Activated naive CD4-positive, alpha-beta T cell treated with Interleukin-2 at 50 U/mL for 16 hours (primary cell): Measurements from ENCODE around the gene VENTX.
"Not testable (repeated sequence)": the region's sequence is repeated elsewhere in the genome, so short reads cannot be mapped to it uniquely, and the experiment has no call there.

Source experiments
- DNase-seq: peaks from one replicate; pipeline ENCODE4 v3.0.0-alpha.2; 2020

Gene VENTX

DNA sequence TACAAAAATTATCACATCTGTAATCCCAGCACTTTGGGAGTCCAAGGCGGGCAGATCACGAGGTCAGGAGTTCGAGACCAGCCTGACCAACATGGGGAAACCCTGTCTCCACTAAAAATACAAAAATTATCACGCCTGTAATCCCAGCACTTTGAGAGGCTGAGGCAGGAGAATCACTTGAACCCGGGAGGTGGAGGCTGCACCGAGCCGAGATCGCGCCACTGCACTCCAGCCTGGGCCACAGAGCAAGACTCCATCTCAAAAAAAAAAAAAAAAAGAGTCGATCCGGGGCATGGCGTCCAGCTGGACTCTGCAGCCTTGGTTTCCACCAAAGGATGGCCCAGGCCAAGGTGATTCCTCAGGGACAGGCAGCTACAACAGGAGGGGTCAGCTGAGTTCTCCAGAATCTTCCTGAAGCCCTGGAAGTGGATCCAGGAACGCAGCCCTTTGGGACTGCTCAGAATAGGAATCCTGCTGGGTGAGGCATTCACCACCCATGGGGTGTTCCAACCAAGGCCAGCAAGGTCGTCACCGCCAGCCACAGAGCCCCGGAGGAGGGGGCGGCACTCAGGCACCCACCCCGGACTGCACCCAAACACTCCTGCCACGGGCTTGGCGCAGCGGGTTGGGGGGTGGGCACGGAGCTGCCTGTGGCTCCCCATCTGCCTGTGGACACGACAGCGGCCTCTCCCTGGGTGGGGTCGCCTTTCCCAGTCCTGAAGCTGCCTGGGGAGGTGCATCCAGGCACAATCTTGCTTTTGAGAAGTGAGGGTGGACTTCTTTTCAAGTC lies 19.7 kb upstream of the VENTX start:
- no peak for DNase-seq

DNA sequence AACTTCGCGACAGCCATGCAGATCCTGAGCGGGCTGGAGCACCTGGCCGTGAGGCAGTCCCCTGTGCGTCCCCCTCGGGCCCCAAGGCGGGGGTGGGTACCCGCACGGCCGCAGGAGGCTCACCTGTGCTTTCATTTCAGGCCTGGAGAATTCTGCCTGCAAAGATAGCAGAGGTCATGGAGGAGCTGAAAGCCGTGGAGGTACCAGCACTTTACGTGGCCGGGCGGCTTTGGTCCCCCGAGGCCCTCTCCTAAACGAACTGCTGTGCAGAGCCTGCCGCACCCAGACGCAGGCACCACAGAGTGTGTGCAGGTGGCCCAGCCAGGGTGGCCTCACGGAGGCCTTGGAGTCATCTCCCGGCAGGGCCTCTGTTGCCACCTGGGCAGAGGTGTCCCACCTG lies 18.8 kb upstream of the VENTX start:
- no peak for DNase-seq

DNA sequence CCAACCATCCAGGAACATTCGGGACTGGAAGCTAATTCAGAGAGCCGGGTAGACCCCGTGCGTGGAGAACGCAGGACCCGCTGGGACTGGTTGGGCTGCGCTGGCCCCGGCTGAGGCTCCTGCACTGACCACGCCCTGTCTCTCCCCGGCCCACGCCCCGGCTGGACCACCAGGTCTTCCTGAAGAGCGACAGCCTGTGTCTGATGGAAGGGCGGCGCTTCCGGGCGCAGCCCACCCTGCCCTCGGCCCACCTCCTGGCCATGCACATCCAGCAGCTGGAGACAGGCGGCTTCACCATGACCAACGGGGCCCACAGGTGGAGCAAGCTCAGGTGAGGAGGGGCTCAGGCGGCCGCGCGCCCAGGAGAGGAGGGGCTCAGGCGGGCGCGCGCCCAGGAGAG lies 17.9 kb upstream of the VENTX start:
- no peak for DNase-seq

DNA sequence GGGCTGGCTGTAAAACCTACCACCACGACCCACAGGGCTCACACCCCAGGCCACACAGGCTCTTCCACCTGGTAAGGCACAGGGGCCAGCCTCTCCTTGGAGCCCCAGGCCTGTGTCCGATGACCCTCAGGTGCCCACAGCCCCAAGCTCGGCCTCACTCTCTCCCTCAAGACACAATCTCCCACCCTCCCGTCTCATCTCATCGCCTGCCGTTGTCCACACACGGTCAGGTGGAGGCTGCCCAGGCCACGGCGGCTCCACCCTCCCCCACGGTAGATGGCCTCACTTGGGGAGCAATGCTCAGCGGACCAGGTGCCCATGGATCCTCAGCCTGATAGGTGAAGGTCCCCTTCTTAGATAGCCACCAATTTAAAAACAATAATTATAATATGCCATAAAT lies 16.3 kb upstream of the VENTX start:
- DNase-seq = no peak

DNA sequence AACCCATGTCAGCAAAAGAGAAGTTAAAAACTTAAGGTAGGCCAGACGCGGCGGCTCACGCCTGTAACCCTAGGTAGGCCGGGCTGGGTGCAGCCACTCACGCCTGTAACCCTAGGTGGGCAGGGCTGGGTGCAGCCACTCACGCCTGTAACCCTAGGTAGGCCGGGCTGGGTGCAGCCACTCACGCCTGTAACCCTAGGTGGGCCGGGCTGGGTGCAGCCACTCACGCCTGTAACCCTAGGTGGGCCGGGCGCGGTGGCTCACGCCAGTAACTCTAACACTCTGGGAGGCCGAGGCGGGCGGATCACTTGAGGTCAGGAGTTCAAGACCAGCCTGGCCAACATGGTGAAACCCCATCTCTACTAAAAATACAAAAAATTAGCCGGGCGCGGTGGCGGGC lies 15.9 kb upstream of the VENTX start:
- DNase-seq = not testable (repeated sequence)

DNA sequence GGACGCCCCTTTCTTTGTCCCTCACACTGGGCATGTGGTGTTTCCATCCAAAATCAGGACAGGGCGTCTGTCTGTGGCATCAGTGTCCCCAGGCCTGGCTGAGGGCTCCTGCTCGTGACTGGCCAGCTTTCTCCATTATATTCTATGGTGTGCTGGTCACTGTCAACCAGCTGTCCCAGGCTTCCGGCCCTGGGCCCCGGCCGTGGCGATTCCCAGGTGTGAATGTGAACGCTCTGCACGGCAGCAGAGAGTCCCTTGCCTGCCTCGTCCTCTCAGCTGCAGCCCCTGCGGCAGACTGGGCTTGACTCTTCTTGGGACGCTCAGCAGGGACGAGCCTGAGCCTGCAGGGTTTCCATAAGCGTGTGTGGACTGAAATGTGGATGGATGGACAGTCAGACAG lies 13.6 kb upstream of the VENTX start:
- DNase-seq = no peak

DNA sequence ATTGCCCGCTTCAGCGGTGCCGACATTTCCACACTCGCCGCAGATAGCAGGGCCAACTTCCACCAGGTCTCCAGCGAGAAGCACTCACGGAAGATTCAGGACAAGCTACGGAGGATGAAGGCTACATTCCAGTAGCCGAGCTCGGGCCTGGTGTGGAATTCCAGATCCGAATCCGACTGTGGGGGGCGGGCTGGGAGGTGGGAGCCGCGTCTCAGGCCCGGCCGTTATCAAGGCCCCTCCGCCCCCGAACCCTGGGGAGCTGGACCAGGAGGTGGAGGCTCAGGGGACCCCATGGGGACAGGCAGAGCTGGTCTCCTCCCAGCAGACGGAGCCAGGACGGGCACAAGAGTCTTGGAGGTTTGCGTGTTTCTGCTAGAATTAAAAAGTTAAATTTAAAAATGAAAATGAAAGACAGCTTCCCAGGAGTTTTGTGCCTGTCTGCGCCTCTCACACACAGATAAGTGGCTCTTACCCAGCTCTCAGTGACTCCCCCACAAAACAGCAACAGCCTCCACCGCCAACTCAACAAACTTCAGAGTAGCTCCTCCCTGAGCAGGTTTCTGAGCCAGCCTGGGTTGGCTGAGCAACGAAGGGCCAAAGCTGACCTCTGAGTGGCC lies 12.8 kb upstream of the VENTX start:
- no peak for DNase-seq

DNA sequence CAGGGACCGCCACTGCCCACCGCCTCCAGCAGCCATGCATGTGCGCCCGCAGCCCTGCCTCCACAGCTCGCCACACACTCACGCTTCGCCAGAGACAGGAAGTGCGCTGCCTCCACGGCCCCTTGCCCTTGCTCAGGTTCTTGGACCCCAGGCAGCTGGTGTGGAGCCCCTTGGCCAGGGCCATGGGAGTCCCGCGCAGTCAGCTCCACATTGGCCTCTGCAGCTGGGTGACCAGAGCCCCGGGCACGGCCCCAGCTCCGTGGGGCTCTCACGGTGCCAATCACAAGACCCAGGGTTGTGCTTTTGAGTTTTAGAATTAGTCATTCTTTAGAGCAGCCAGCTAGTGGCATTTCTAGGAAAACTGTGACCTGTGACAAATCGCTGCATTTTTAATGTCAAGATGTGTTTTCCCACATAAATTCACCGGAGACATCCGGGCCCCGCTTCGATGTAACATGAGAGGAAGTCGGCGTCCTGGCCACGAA lies 11.9 kb upstream of the VENTX start:
- no peak for DNase-seq

DNA sequence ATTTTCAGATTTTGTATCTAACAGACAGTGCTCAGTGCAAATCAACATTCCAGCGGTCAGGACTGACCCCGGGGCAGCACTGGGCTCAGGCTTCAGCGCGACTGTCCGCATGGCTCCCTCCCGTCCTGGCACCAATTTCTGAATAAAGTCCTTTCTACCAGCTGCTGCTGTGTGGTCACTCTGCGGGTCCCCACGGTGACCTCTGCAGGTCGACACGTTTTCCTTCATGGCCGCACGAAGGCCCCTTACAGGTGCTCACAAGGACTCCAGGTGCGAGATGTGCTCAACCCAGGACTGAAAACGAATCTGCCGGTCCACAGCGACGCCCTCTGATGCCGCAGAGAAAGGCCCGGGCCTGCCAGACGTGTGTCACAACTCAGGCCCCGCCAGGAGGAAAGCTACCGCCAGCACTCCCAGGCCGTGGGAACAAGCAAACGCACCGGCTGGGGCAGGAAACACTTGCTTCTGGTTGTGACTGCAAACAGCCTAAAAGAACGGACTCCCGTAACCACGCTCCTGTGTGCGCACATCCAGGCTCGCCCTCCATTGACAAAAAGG lies 11.3 kb upstream of the VENTX start:
- no peak for DNase-seq

DNA sequence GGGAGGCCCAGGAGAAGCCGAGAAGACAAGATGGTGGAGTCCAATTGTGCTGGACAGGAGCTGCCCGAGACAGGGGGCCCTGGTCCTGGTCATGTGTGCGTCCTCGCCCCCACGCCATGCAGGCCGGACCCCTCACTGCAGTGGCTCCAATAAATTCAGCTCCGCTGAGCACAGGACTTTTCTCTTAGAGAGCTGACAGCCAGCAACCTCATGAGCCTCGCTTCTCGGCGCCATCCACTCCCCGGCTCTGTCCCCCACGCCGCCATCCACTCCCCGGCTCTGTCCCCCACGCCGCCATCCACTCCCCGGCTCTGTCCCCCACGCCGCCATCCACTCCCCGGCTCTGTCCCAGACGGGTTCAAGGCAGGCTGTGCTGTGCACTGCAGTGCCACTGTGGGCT lies 10.4 kb upstream of the VENTX start:
- DNase-seq = no peak

DNA sequence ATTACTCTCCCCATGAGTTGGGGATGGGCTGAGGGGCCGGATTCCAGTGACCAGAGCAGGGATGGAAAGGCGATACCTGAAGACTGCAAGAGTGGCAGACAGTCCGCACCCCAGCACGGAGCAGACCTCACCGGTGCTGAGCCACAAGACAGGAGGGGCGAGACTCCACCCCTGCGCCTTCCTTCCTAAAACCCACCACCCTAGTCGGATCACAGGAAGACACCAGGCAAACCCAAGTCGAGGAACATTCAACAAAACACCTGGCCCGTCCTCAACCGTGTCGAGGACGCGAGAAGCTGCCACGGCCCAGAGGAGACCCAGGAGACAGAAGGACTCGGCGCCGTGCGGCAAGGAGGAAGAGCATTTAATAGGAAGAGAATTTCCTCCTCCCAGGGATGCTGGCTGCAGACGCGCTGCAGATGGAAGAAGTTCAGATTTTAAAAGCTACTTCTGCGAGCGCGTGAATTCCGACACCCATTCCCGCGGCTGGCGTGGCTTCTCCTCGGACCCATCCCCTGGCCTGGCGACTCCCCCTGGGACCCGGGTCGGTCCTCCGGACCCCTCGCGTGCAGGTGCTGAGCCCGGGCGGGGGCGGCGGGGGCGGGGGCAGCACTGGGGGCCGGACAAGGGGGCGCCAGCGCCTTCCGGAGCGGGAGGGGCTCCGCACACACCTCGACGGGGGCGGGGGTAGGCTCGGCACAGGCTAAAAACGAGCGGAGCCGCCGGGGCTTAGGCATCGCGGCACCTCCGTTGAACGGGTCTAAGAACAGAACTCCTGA lies 8.2 kb upstream of the VENTX start:
- DNase-seq = no peak

DNA sequence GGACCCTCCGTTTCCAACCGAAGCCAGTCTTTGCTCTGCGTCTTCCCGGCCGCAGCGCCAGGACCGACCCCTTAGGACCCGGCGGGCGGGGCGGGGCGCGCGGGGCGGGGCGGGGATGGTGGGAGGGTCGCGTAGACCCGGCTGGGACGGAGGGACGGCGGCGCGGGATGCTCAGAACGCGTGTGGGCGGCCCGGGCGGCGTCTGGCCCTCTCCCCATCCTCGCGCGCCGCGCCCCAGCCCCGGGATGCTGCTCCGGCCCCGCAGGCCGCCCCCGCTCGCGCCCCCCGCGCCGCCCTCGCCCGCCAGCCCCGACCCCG lies 7.7 kb upstream of the VENTX start, which contains the start of gene UTF1:
Gene UTF1 (plus strand): TSS at position 174 of the 318 bp plus-strand sequence. CDS start 72 bp downstream, at position 246.
- no peak for DNase-seq

DNA sequence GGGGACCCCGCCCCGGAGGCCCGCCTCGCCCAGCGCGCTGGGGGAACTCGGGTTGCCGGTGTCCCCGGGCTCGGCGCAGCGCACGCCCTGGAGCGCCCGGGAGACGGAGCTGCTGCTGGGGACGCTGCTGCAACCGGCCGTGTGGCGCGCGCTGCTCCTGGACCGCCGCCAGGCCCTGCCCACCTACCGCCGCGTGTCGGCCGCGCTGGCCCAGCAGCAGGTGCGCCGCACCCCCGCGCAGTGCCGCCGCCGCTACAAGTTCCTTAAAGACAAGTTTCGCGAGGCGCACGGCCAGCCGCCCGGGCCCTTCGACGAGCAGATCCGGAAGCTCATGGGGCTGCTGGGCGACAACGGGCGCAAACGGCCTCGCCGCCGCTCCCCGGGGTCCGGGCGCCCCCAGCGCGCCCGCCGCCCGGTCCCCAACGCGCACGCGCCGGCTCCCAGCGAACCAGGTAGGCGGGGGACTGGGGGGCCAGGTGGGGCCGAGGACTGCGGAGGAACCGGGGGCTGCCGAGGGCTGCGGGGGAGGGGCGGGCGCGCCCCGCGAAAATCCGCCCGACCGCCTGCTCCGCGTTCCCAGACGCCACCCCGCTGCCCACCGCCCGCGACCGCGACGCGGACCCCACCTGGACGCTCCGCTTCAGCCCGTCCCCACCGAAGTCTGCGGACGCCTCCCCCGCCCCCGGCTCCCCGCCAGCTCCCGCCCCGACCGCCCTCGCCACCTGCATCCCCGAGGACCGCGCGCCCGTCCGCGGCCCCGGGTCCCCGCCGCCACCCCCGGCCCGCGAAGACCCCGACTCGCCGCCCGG lies 7.1 kb upstream of the VENTX start:
- DNase-seq = peak; percentile 19

DNA sequence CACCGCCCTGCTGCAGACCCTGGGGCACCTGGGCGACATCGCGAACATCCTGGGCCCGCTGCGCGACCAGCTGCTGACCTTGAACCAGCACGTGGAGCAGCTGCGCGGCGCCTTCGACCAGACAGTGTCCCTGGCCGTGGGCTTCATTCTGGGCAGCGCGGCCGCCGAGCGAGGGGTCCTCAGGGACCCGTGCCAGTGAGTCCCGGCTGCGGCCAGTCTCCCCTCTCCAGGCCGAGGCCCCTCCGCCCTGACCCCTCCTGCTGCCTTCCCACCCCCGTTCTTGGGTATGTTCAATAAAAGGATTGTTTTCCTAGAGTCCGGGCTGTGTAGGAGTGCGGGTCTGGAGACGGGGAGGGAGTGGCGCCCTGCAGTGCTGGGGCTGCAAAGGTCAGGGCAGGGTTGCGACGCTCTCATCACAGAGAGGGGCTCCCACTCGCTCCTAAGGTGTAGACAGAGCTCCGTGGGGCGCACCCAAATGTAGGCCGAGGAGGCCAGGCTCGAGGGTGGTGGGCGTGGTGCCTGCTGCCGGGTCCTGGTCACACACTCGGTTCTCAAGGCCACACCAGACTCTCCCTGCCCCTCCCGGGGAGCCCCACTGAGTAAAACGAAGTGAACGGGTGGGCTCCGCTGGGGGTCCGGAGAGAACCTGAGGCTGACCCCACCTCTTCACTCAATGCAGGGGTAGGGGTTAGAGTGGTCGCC lies 6.3 kb upstream of the VENTX start:
- DNase-seq = no peak

DNA sequence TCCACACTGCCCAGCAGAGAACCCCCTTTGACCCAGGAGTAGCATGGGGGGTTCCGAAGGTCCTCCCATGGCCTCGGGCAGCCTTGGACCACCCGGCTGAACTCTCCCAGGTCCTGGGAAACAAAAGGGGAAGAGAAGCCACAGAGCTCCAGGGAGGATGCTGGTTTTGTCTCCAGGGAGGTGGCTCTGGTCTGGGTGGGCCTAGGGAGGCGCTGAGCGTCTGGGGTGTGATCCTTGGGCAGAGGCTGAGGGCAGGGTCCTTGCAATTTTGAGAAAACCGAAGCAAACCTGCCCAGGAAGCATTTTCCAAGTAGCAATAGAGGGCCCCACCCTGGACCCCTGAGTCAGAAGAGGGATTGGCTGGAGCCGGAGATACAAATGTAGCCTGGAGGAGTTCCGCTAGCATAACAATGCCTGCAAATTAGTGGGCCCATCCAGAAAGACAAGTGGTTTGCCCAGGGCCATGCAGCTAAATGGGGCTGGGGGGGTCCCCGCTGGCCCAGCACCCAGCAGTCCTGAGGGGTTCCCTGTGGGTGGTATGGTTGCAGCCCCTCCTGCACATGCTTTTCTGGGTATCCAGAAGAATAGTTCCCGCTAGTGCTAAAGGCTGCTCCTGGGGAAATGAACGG lies 5.6 kb upstream of the VENTX start:
- DNase-seq = no peak

DNA sequence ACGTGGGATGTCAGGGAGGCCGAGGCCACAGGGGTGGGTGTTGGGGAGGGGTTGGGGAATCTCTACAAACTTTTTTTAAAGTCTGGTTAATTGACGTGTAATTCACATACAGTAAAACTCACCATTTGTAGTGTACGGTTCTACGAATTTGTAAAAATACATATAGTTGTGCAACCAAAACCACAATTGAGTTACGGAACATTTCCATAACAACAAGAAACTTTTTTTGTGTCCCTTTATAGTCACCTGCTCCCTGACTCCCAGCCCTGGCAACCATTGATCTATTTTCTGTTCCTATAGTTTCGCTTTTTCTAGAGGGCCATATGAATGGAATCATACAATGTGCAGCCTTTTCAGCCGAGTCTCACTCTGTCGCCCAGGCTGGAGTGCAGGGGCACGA lies 2.9 kb upstream of the VENTX start:
- not testable (repeated sequence) for DNase-seq

DNA sequence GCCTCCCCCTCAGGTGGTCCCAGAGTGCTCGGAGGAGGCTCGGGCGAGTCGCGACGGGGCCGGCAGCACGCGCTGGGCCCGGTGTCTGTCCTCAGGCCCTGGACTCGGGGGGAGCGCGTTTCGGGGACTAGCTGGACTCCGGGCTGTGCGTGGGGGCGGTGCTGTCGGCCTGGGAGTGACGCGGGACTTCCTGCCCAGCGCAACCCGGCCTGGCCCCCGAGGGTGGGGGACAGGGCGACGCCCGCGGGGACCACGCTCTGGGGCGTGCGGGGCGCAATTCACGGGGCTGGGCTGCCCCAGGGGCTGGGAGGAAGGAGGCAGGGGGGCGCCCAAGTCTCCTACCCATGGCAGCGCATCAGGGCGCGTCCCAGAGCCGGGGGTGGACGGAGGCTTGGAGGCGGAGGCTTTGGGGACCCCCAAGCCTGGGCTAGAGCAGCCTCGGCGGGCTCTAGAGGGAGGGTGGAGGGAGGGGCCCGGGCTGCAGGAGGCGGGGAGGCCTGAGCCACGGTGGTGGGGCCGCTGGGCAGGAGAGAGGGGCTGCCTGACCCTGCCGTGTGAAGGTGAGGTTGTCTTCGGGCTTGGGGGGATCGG lies 2.3 kb upstream of the VENTX start:
- DNase-seq = no peak

DNA sequence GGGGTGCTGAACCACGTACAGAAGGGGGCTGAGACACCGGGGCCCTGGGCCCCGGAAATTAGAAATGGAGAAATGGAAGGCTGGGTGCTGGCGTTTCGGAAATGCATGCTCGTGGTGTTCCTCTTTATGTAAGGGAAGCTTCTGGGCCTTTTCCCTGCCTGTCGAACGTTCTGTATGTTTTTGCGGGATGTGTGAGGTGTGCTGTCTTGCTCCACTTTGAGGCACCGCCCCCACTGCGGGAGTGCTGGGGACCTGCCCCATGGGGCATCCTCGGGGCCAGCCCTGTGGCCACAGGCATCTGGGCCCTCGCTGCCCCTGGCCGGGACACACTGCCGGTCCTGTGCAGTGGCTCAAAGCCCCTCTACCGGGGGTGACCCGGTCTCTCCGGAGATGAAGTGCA lies 1.7 kb upstream of the VENTX start:
- DNase-seq = no peak

DNA sequence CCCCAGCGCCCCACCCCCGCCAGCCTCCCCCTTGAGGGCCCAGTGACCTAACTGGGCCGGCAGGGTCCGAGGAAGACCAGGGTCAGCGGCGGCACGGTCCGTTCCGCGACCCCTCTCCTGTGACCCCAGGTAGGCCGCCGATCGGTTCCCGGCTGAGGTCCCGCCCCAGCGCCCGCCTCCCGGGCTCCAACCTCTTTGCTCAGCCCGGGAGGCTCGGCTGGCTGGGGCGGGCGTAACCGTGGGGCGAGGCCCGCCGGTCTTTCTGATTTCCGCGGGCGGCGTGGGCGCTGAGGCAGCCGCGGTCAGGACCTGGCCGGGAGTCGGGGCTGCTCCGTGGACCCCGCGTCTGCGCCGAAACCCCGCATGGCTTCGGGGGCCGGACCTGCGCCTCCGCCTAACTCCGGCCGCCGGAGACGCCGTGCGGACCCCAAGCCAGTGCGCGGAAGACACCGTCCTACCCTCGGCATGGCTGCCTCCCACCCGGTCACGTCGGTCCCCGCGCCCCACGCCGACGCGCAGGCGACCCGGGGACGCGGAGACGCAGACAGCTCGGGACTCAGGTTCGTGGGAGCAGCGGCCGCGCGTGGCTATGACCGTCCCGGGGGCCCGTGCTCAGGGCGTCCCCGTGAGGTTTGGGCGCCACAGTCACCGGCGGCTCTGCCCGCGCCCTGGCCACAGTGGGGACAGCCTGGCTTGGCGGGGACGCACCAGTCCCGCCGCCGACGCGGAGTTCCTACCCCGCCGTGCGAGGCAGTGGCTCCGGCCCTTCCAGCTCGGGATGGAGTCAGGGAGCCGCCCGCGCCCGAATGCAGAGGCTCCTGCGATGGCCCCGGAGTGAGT lies 1.0 kb upstream of the VENTX start:
- DNase-seq = no peak

DNA sequence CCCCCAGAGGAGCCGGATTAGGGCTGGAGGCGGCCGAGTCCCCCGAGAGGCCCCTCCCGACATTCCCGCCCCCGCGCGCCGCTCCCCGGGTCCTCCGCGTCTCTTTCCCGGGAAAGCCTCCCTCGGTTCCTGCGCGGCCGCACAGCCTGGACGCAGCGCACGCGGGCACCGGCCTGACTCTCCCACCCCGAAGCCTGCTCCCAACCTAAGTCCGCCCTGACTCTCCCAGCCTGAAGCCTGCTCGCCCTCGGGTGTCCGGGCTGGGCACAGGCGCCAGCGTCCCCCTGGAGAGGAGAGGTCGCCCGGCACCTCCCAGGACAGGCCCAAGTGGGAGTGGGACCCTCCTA lies 441 bp upstream of the VENTX start:
- no peak for DNase-seq

DNA sequence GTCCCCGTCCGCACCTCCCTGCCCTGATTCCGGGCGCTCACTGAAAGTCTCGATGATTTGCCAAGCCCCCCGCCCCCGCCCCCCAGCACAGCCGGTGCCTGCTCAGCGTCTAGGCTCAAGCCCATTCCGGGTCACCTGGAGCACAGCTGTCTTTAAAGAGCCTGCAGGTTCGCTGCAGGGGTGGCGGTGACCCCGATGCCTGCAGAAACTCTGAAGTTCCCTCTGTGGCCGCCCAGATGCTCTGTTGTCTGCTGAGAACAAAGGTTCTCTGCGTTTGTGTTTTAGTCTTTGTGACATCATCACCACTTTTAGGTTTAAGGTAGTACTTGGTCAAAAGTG lies 780 bp downstream of the VENTX start:
- DNase-seq = no peak
